B cell (primary cell): ENCODE measurements around the gene ANO2. TPM values are rescaled to one million over a fixed set of nuclear protein-coding genes. Genes with fewer than 3 reads are reported as not detected.

Source experiments
- ATAC-seq: fragments of 200-7000 bp; cut with Tn5 transposase; one replicate; pipeline ENCODE4 v1.10.0; 2021; ENCODE audit warnings: low read depth, mild to moderate bottlenecking, moderate number of reproducible peaks, moderate library complexity
- CTCF ChIA-PET: fragments of 350-600 bp; sonication (Branson Sonifier 250); formaldehyde crosslinking; loops from one replicate; lab custom pipeline; 2021; ENCODE audit warnings: antibody characterized with exemption, inconsistent platforms; lab: Charles Lee
- POLR2A ChIA-PET: fragments of 350-600 bp; sonication (Branson Sonifier 250); formaldehyde crosslinking; loops from one replicate; lab custom pipeline; 2021; ENCODE audit warnings: antibody characterized with exemption; lab: Charles Lee
- DNase-seq: peaks from one replicate; pipeline ENCODE4 v3.0.0; 2013
- H2AFZ ChIP-seq: 2 replicates; pipeline ENCODE4 v1.6.1; 2012; ENCODE audit warnings: mild to moderate bottlenecking, low read depth, low read length; ENCODE audit not compliant: insufficient read depth, poor library complexity, severe bottlenecking
- H3K27ac ChIP-seq, 2 donors: 1 replicate in 1 of 2; 2 replicates in 1 of 2; pipeline ENCODE4 v1.5.1; 2012 to 2013; ENCODE audit warnings: low read length in 2 of 2, mild to moderate bottlenecking in 2 of 2, moderate library complexity in 1 of 2
- H3K27me3 ChIP-seq, 4 experiments: fragments of 200-600 bp in 1 of 4; sonication (generic) in 1 of 4; replicated peaks in 1 of 4; 1 replicate in 2 of 4; 2 replicates in 2 of 4; pipeline versions ENCODE4 v1.6.1 to v1.7.0; 2013 to 2016; ENCODE audit warnings: low read length in 3 of 4, mild to moderate bottlenecking in 2 of 4, mixed read lengths in 1 of 4, moderate library complexity in 1 of 4; ENCODE audit not compliant: insufficient read depth in 4 of 4, control insufficient read depth in 3 of 4; ENCODE audit errors: control extremely low read depth in 1 of 4
- H3K36me3 ChIP-seq, 2 experiments: replicated peaks in 1 of 2; 1 replicate in 1 of 2; 2 replicates in 1 of 2; pipeline versions ENCODE4 v1.6.1 to v1.7.1; 2013; ENCODE audit warnings: low read length in 1 of 2; ENCODE audit not compliant: insufficient read depth in 2 of 2, control insufficient read depth in 1 of 2; ENCODE audit errors: control extremely low read depth in 1 of 2, extremely low read depth in 1 of 2
- H3K4me1 ChIP-seq, 2 donors: fragments of 200-600 bp in 1 of 2; sonication (generic) in 1 of 2; 1 replicate in 1 of 2; 2 replicates in 1 of 2; pipeline versions ENCODE4 v1.5.1 to v1.6.1; 2013 to 2017; ENCODE audit warnings: low read length in 2 of 2; ENCODE audit not compliant: control insufficient read depth in 2 of 2, insufficient read depth in 2 of 2
- H3K4me2 ChIP-seq: replicated peaks from 2 replicates; pipeline ENCODE3; 2012; ENCODE audit warnings: mild to moderate bottlenecking, low read depth, low read length; ENCODE audit not compliant: poor library complexity, severe bottlenecking
- H3K4me3 ChIP-seq, 5 experiments: fragments of 200-600 bp in 1 of 5; sonication (generic) in 1 of 5; 1 replicate in 3 of 5; 2 replicates in 2 of 5; pipeline versions ENCODE4 v1.5.1 to v1.7.0; 2011 to 2016; ENCODE audit warnings: low read length in 4 of 5, mild to moderate bottlenecking in 4 of 5, low read depth in 2 of 5, control low read depth in 1 of 5, moderate library complexity in 1 of 5; ENCODE audit not compliant: insufficient read depth in 1 of 5; ENCODE audit errors: control extremely low read depth in 1 of 5, extremely low read depth in 1 of 5
- H3K79me2 ChIP-seq: fragments of 200-600 bp; sonication (generic); one replicate; pipeline ENCODE4 v1.6.0; 2016; ENCODE audit warnings: low read length; ENCODE audit not compliant: control insufficient read depth, insufficient read depth
- H3K9ac ChIP-seq: fragments of 200-600 bp; sonication (generic); 2 replicates; pipeline ENCODE4 v1.6.1; 2017; ENCODE audit warnings: mild to moderate bottlenecking, low read length, moderate library complexity
- H3K9me3 ChIP-seq, 3 donors: one replicate each; pipeline versions ENCODE4 v1.6.1 to v1.7.1; 2013; ENCODE audit warnings: low read length in 2 of 3; ENCODE audit not compliant: control insufficient read depth in 2 of 3, insufficient read depth in 1 of 3; ENCODE audit errors: control extremely low read depth in 1 of 3
- H4K20me1 ChIP-seq: 2 replicates; pipeline ENCODE4 v1.6.0; 2012; ENCODE audit warnings: mild to moderate bottlenecking, low read length; ENCODE audit not compliant: insufficient read depth, control insufficient read depth, poor library complexity, severe bottlenecking
- H3K27ac Mint-ChIP-seq: one replicate; pipeline ENCODE4 v1.8.0; 2021; ENCODE audit warnings: mixed read lengths
- H3K27me3 Mint-ChIP-seq: one replicate; pipeline ENCODE4 v1.8.0; 2021; ENCODE audit warnings: mixed read lengths
- H3K4me1 Mint-ChIP-seq: one replicate; pipeline ENCODE4 v1.8.0; 2021; ENCODE audit warnings: mixed read lengths
- H3K4me3 Mint-ChIP-seq: one replicate; pipeline ENCODE4 v1.8.0; 2021; ENCODE audit warnings: mixed read lengths
- H3K9me3 Mint-ChIP-seq: one replicate; pipeline ENCODE4 v1.8.0; 2022; ENCODE audit warnings: mixed read lengths; ENCODE audit not compliant: insufficient read depth
- CTCF ChIP-seq: fragments of 200-600 bp; IDR thresholded peaks from one replicate; pipeline ENCODE4 v1.8.0; 2022; ENCODE audit warnings: antibody characterized with exemption, mild to moderate bottlenecking
- EZH2 ChIP-seq: IDR thresholded peaks from 2 replicates; pipeline ENCODE4 v1.6.1; 2012; ENCODE audit warnings: borderline replicate concordance, low read depth, mild to moderate bottlenecking, moderate library complexity, low read length; ENCODE audit not compliant: insufficient read depth, poor library complexity, severe bottlenecking
- WGBS: methylation state at CpG from one replicate; pipeline ENCODE4 v1.1.5; 2013; ENCODE audit warnings: missing lambda C conversion rate; ENCODE audit not compliant: insufficient coverage; 5-methylcytosine and 5-hydroxymethylcytosine counted together
- intact Hi-C: fragments of 100-400 bp; cut with micrococcal nuclease; formaldehyde crosslinking; loops from one replicate; pipeline ENCODE4 v1.10.0; 2022
- polyA plus RNA-seq: library from polyadenylated mRNA; depleted of rRNA; stranded (reverse); fragments of >200 nt; gene quantifications from 2 replicates; pipeline ENCODE4 v1.2.3, GENCODE V29; 2012
- total RNA-seq, 2 donors: library from RNA; stranded (reverse); fragments of 120-200 nt in 1 of 2; gene quantifications; 1 replicate in 1 of 2; 2 replicates in 1 of 2; pipeline versions ENCODE4 v1.2.3 to v1.2.4, GENCODE V29; 2013 to 2022

ANO2 gene
- total and polyA plus RNA-seq, 2 donors (not counting 1 experiment from before 2014, with no cell fraction given) = not detected

DNA sequence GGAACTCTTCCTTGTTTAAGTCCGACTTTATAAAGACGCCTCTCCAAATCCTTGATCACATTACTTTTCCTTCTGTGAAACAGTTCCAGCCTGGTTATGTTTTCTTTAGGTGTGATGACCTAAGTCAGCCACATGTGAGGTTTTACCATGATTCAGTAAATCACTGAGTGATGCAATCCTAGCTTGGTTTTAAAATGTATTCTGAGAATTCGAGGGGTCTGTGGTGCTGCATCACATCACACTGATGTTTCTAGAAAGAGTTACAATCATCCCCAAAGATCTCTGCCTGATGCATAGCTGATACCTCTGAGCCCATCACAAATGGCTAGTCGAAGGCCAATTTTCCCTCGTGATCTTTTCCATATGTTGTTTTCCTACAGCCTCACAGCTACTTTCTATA lies 152.7 kb downstream of the ANO2 start:
- no peak overlapping the region for H3K4me3 Mint-ChIP-seq
- H3K4me1 Mint-ChIP-seq = no peaks in the 10 kb centered on the region
- Histone ChIP-seq H4K20me1 (no peaks in the 10 kb centered on the region), H3K4me2 (no peak overlapping the region), H2AFZ (no peak overlapping the region), H3K27me3 (peaks cover 0 to 5% (median 0%) of the 10 kb centered on the region in 4 experiments), H3K79me2 (no peaks in the 10 kb centered on the region), H3K4me1 (no peaks in the 10 kb centered on the region), H3K27ac (no peak overlapping the region), H3K9ac (no peak overlapping the region), H3K4me3 (no peak overlapping the region), H3K9me3 (no peaks in the 10 kb centered on the region), H3K36me3 (no peaks in the 10 kb centered on the region)
- intact Hi-C loops = no loop called here
- no peak overlapping the region for H3K27ac Mint-ChIP-seq
- DNase-seq (no peak), ATAC-seq (no peak)
- peaks cover 6% of the 10 kb centered on the region for H3K27me3 Mint-ChIP-seq
- H3K9me3 Mint-ChIP-seq = peaks cover 3% of the 10 kb centered on the region
- ChIA-PET CTCF (no interaction called here), POLR2A (no interaction called here)
- WGBS = 80% methylated on average over 1 of the region's 5 CpGs
- TF ChIP-seq EZH2 (no peak), CTCF (no peak)

- intact Hi-C loops = no loop called here
- no peaks in the 10 kb centered on the region for H3K4me1 ChIP-seq
- H3K27ac ChIP-seq = no peak overlapping the region
- H3K27ac Mint-ChIP-seq = no peak overlapping the region
- 93% methylated on average over 5 of the region's 7 CpGs for WGBS
- peaks cover 0 to 5% (median 0%) of the 10 kb centered on the region in 4 experiments for H3K27me3 ChIP-seq
- peaks cover 8% of the 10 kb centered on the region for H3K27me3 Mint-ChIP-seq
- DNase-seq (no peak), ATAC-seq (no peak)
- H4K20me1 ChIP-seq = no peaks in the 10 kb centered on the region
- no peaks in the 10 kb centered on the region for H3K79me2 ChIP-seq
- no peak for TF ChIP-seq CTCF
- no peak for TF ChIP-seq EZH2
- no peaks in the 10 kb centered on the region for H3K4me1 Mint-ChIP-seq
- H3K4me2 ChIP-seq = no peak overlapping the region
- CTCF ChIA-PET = no interaction called here
- H2AFZ ChIP-seq = no peak overlapping the region
- no peak overlapping the region for H3K9ac ChIP-seq
- no peaks in the 10 kb centered on the region for H3K9me3 ChIP-seq
- no peaks in the 10 kb centered on the region for H3K36me3 ChIP-seq
- H3K4me3 Mint-ChIP-seq = no peak overlapping the region
- H3K4me3 ChIP-seq = no peak overlapping the region
- H3K9me3 Mint-ChIP-seq = peaks cover 3% of the 10 kb centered on the region
- POLR2A ChIA-PET = no interaction called here
Observed at GRCh38 chr12:5789469-5789968, 155.5 kb downstream of the ANO2 start.
